ENCODE measurements around the gene FCAMR. TPM values are rescaled to one million over a fixed set of nuclear protein-coding genes. Genes with fewer than 3 reads are reported as not detected.

Gene FCAMR
- total RNA-seq, 4 donors from 2014 or later: not detected

GRCh38 chr1:207014728-207015127, 44.5 kb upstream of the FCAMR start:
- no peak for TF ChIP-seq CTCF (IDR thresholded peaks at IDR 0.05)
- ATAC-seq (ENCODE audit: low FRiP score): no peak
- DNase-seq (ENCODE audit: low spot score): no peak

- ATAC-seq (ENCODE audit: low FRiP score) (no peak), DNase-seq (ENCODE audit: low spot score) (no peak)
- no peak for TF ChIP-seq CTCF (IDR thresholded peaks at IDR 0.05)
Measured at GRCh38 chr1:207013321-207014085, 43.2 kb upstream of the FCAMR start.

GRCh38 chr1:207010726-207011125, 40.5 kb upstream of the FCAMR start:
- no peak for DNase-seq (ENCODE audit: low spot score)
- no peak for TF ChIP-seq CTCF (IDR thresholded peaks at IDR 0.05)
- no peak for ATAC-seq (ENCODE audit: low FRiP score)

- no peak for TF ChIP-seq CTCF (IDR thresholded peaks at IDR 0.05)
- DNase-seq (ENCODE audit: low spot score): no peak
- no peak for ATAC-seq (ENCODE audit: low FRiP score)
Measured at GRCh38 chr1:207009945-207010344, 39.7 kb upstream of the FCAMR start.

GRCh38 chr1:207009182-207009850, 39.1 kb upstream of the FCAMR start:
- TF ChIP-seq CTCF (IDR thresholded peaks at IDR 0.05): no peak
- DNase-seq (ENCODE audit: low spot score) (no peak), ATAC-seq (ENCODE audit: low FRiP score) (no peak)

- no peak for DNase-seq (ENCODE audit: low spot score)
- ATAC-seq (ENCODE audit: low FRiP score): no peak
- no peak for TF ChIP-seq CTCF (IDR thresholded peaks at IDR 0.05)
Measured at GRCh38 chr1:207007352-207008033, 37.2 kb upstream of the FCAMR start.

Data from omental fat pad (tissue), 4 donors.